A673 (cell line): ENCODE results near the gene DEAF1. TPM values are rescaled to one million over a fixed set of nuclear protein-coding genes. Genes with fewer than 3 reads are reported as not detected.

ENCODE experiments used
- BruUV-seq: library from RNA; stranded (reverse); fragments of 400-500 nt; replicated peaks from 2 replicates; lab custom pipeline; 2021; lab: Mats Ljungman, UMichigan
- CTCF ChIA-PET: fragments of 300-600 bp; sonication (Branson Sonifier 250); formaldehyde crosslinking; loops from one replicate; lab custom pipeline; 2022; ENCODE audit warnings: antibody characterized with exemption; lab: Charles Lee
- POLR2A ChIA-PET: fragments of 300-600 bp; sonication (Branson Sonifier 250); formaldehyde crosslinking; loops from one replicate; lab custom pipeline; 2022; ENCODE audit warnings: antibody characterized with exemption; ENCODE audit not compliant: low non-redundant PET; lab: Charles Lee
- DNase-seq: peaks from one replicate; pipeline ENCODE4 v3.0.0-alpha.2; 2015; ENCODE audit warnings: low spot score
- H3K27ac ChIP-seq: fragments of 200-600 bp; sonication (generic); 2 replicates; pipeline ENCODE4 v1.5.1; 2016; ENCODE audit warnings: mixed run types, low read depth, mild to moderate bottlenecking, mixed read lengths, antibody characterized with exemption, low read length; ENCODE audit not compliant: poor library complexity, severe bottlenecking
- H3K27me3 ChIP-seq: fragments of 200-600 bp; sonication (generic); replicated peaks from 2 replicates; pipeline ENCODE4 v1.6.1; 2017; ENCODE audit warnings: mixed run types, low read depth, mild to moderate bottlenecking, mixed read lengths, antibody characterized with exemption, low read length; ENCODE audit not compliant: insufficient read depth, poor library complexity
- H3K36me3 ChIP-seq: fragments of 200-600 bp; sonication (generic); 2 replicates; pipeline ENCODE4 v1.6.1; 2016; ENCODE audit warnings: mixed run types, mild to moderate bottlenecking, mixed read lengths, antibody characterized with exemption, low read length; ENCODE audit not compliant: insufficient read depth, poor library complexity, severe bottlenecking
- H3K4me1 ChIP-seq: fragments of 200-600 bp; sonication (generic); 2 replicates; pipeline ENCODE4 v1.6.1; 2017; ENCODE audit warnings: mixed run types, mild to moderate bottlenecking, mixed read lengths, antibody characterized with exemption, low read length; ENCODE audit not compliant: insufficient read depth, poor library complexity, severe bottlenecking
- H3K4me3 ChIP-seq: fragments of 200-600 bp; sonication (generic); 2 replicates; pipeline ENCODE4 v1.5.1; 2016; ENCODE audit warnings: low read depth, mixed run types, mild to moderate bottlenecking, mixed read lengths, low read length; ENCODE audit not compliant: poor library complexity, severe bottlenecking
- H3K9me3 ChIP-seq: fragments of 200-600 bp; sonication (generic); 2 replicates; pipeline ENCODE4 v1.6.1; 2016; ENCODE audit warnings: mixed run types, low read depth, mild to moderate bottlenecking, mixed read lengths, antibody characterized with exemption, low read length; ENCODE audit not compliant: poor library complexity, severe bottlenecking
- CTCF ChIP-seq: fragments of 300-800, 200-600 bp; sonication (generic); conservative IDR thresholded peaks from 2 replicates; pipeline ENCODE4 v1.5.1; 2017; ENCODE audit warnings: low read depth, mild to moderate bottlenecking, antibody characterized with exemption, low read length, moderate library complexity, mixed read lengths
- EZH2 ChIP-seq: fragments of 200-600 bp; sonication (generic); IDR thresholded peaks from 2 replicates; pipeline ENCODE4 v1.6.1; 2017; ENCODE audit warnings: borderline replicate concordance, low read depth, mild to moderate bottlenecking, mixed read lengths, antibody characterized with exemption, low read length; ENCODE audit not compliant: poor library complexity, severe bottlenecking
- intact Hi-C: fragments of 100-400 bp; cut with micrococcal nuclease; formaldehyde crosslinking; loops from one replicate; pipeline ENCODE4 v1.10.0; 2022; ENCODE audit not compliant: unreplicated experiment
- total RNA-seq: library from RNA; stranded (reverse); gene quantifications from 2 replicates; pipeline ENCODE4 v1.2.3, GENCODE V29; 2021

The DEAF1 gene
- total RNA-seq, 1 experiment from 2014 or later: 56.7 TPM

GRCh38 chr11:643849-644738 lies 50.9 kb downstream of the DEAF1 start:
- no TSS peak for BruUV-seq
- H3K27me3 ChIP-seq: no peaks in the 10 kb centered on the region
- intact Hi-C loops: no loop called here
- H3K4me3 ChIP-seq: no peak overlapping the region
- CTCF ChIA-PET: no interaction called here
- POLR2A ChIA-PET: no interaction called here
- no peak for DNase-seq
- peaks cover 30% of the 10 kb centered on the region for H3K4me1 ChIP-seq
- H3K27ac ChIP-seq: no peak overlapping the region
- H3K36me3 ChIP-seq: no peaks in the 10 kb centered on the region
- H3K9me3 ChIP-seq: no peaks in the 10 kb centered on the region
- no peak for TF ChIP-seq CTCF
- no peak for TF ChIP-seq EZH2

GRCh38 chr11:643366-643765 lies 51.7 kb downstream of the DEAF1 start:
- POLR2A ChIA-PET: no interaction called here

GRCh38 chr11:641806-642370 lies 53.1 kb downstream of the DEAF1 start:
- CTCF ChIA-PET: no interaction called here
- intact Hi-C loops: no loop called here
- POLR2A ChIA-PET: interaction anchor here (0.7 kb wide), 1 partner anchor 38 kb away, joined by 3 read pairs; no protein-coding TSS in a partner anchor
- H3K27ac ChIP-seq: peak overlapping the region; percentile 59
- no peak for DNase-seq
- no peaks in the 10 kb centered on the region for H3K36me3 ChIP-seq
- no TSS peak for BruUV-seq
- H3K4me3 ChIP-seq: no peak overlapping the region
- H3K27me3 ChIP-seq: no peaks in the 10 kb centered on the region
- no peak for TF ChIP-seq EZH2
- TF ChIP-seq CTCF: no peak
- H3K9me3 ChIP-seq: no peaks in the 10 kb centered on the region
- H3K4me1 ChIP-seq: peaks cover 49% of the 10 kb centered on the region

More at GRCh38 chr11:643366-643765, 51.7 kb downstream of the DEAF1 start:
- Histone ChIP-seq H3K4me1 (peaks cover 38% of the 10 kb centered on the region), H3K9me3 (no peaks in the 10 kb centered on the region), H3K27me3 (no peaks in the 10 kb centered on the region), H3K27ac (no peak overlapping the region), H3K4me3 (no peak overlapping the region), H3K36me3 (no peaks in the 10 kb centered on the region)
- no peak for TF ChIP-seq EZH2
- TF ChIP-seq CTCF: no peak
- CTCF ChIA-PET: no interaction called here
- intact Hi-C loops: no loop called here
- BruUV-seq: no TSS peak
- no peak for DNase-seq
